GM12878 (cell line): ENCODE measurements around the gene FOXP1.

ENCODE experiments used
- BRCA1 ChIP-seq: IDR thresholded peaks from 2 replicates; pipeline ENCODE4 v1.6.1; 2011; ENCODE audit warnings: low read depth, low read length, improper control_type of control experiment
- GABPA ChIP-seq: IDR thresholded peaks from 2 replicates; pipeline ENCODE4 v1.6.1; 2014; ENCODE audit warnings: antibody characterized with exemption, low read depth, mild to moderate bottlenecking, inconsistent platforms
- MEF2B ChIP-seq: fragments of 450-650 bp; IDR thresholded peaks from 2 replicates; pipeline ENCODE4 v1.6.1; 2018; ENCODE audit warnings: mild to moderate bottlenecking, moderate library complexity; ENCODE audit not compliant: partially characterized antibody, poor library complexity, severe bottlenecking
- MTA2 ChIP-seq: fragments of 450-650 bp; IDR thresholded peaks from 2 replicates; pipeline ENCODE4 v1.6.1; 2016; ENCODE audit warnings: low read depth, mild to moderate bottlenecking, moderate library complexity
- NFIC ChIP-seq: IDR thresholded peaks from 2 replicates; pipeline ENCODE4 v1.6.1; 2012; ENCODE audit warnings: low read depth, mild to moderate bottlenecking, inconsistent platforms, low read length, moderate library complexity
- RAD51 ChIP-seq: fragments of 450-650 bp; IDR thresholded peaks from 2 replicates; pipeline ENCODE4 v1.6.1; 2016; ENCODE audit warnings: moderate library complexity, mild to moderate bottlenecking, inconsistent platforms
- SKIL ChIP-seq: fragments of 450-650 bp; IDR thresholded peaks from 2 replicates; pipeline ENCODE4 v1.6.1; 2017; ENCODE audit warnings: mild to moderate bottlenecking, low read depth, inconsistent platforms; ENCODE audit not compliant: poor library complexity, severe bottlenecking
- TAF1 ChIP-seq: IDR thresholded peaks from 2 replicates; pipeline ENCODE4 v1.6.1; 2011; ENCODE audit warnings: mild to moderate bottlenecking, low read depth, low read length, borderline replicate concordance
- TCF3 ChIP-seq: IDR thresholded peaks from 2 replicates; pipeline ENCODE4 v1.6.1; 2012; ENCODE audit warnings: low read depth, mild to moderate bottlenecking, low read length, borderline replicate concordance; ENCODE audit not compliant: insufficient read depth

GRCh38 chr3:71065764-71066013, 517.8 kb downstream of the FOXP1 start:
- TF ChIP-seq SKIL (no peak), GABPA (no peak), NFIC (no peak), TCF3 (no peak), MEF2B (no peak), MTA2 (no peak), RAD51 (no peak), TAF1 (no peak), BRCA1 (no peak)
